CD4-positive, alpha-beta T cell treated with Interleukin-1 beta for 1 hour (primary cell): ENCODE measurements around the gene ALDH1L1.

Experiments used
- DNase-seq, 2 donors: peaks; one replicate each; pipeline ENCODE4 v3.0.0-alpha.2; 2020 to 2022

The ALDH1L1 gene

GRCh38 chr3:126117786-126118185 lies 62.6 kb downstream of the ALDH1L1 start:
- DNase-seq: no peak

- DNase-seq: no peak
Observed at GRCh38 chr3:126117212-126117611, 63.2 kb downstream of the ALDH1L1 start.

GRCh38 chr3:126116526-126116925 lies 63.9 kb downstream of the ALDH1L1 start:
- no peak for DNase-seq

- no peak for DNase-seq
Observed at GRCh38 chr3:126114443-126115386, 65.7 kb downstream of the ALDH1L1 start.

- no peak for DNase-seq
Observed at GRCh38 chr3:126113733-126114442, 66.5 kb downstream of the ALDH1L1 start.

- no peak for DNase-seq
Observed at GRCh38 chr3:126113238-126113555, 67.2 kb downstream of the ALDH1L1 start.

- no peak for DNase-seq
Observed at GRCh38 chr3:126112531-126113237, 67.7 kb downstream of the ALDH1L1 start.

- DNase-seq: no peak
Observed at GRCh38 chr3:126111566-126112475, 68.6 kb downstream of the ALDH1L1 start.

GRCh38 chr3:126111126-126111551 lies 69.2 kb downstream of the ALDH1L1 start:
- DNase-seq: no peak

- no peak for DNase-seq
Observed at GRCh38 chr3:126110431-126111125, 69.8 kb downstream of the ALDH1L1 start.

GRCh38 chr3:126109880-126110235 lies 70.5 kb downstream of the ALDH1L1 start:
- DNase-seq: no peak

GRCh38 chr3:126109146-126109879 lies 71.1 kb downstream of the ALDH1L1 start:
- no peak for DNase-seq

GRCh38 chr3:126108676-126109050 lies 71.7 kb downstream of the ALDH1L1 start:
- DNase-seq: no peak

- DNase-seq: no peak
Observed at GRCh38 chr3:126107957-126108675, 72.3 kb downstream of the ALDH1L1 start.

GRCh38 chr3:126107203-126107939 lies 73.0 kb downstream of the ALDH1L1 start:
- DNase-seq: no peak

- no peak for DNase-seq
Observed at GRCh38 chr3:126106336-126107202, 73.8 kb downstream of the ALDH1L1 start.

- no peak for DNase-seq
Observed at GRCh38 chr3:126105691-126106187, 74.6 kb downstream of the ALDH1L1 start.
